ENCODE measurements around the gene PTPN22. TPM values are rescaled to one million over a fixed set of nuclear protein-coding genes. Genes with fewer than 3 reads are reported as not detected.
A peak's percentile ranks its signal among the peaks of the same experiment; 100 is the strongest.

The PTPN22 gene
- total and polyA plus RNA-seq, 9 of the 15 experiments (the other 6 are each of a cell fraction or from before 2014, with no cell fraction given): 0.45 to 4.6 (median 1.1) TPM

- TF ChIP-seq BRF2 (IDR thresholded peaks at IDR 0.05; ENCODE audit: borderline replicate concordance, insufficient read depth, insufficient read length) (no peak), ZNF165 (CRISPR knock-in tag; IDR thresholded peaks at IDR 0.05; ENCODE audit: borderline replicate concordance) (peak; percentile 80; the same call in 1 of the 2 replicates), ZNF3 (CRISPR knock-in tag; IDR thresholded peaks at IDR 0.05) (no peak), BRD9 (IDR thresholded peaks at IDR 0.05; ENCODE audit: low read depth, partially characterized antibody) (peak; percentile 46), PHF21A (IDR thresholded peaks at IDR 0.05; ENCODE audit: borderline replicate concordance, low read depth) (no peak), ZNF696 (CRISPR knock-in tag; conservative IDR thresholded peaks at IDR 0.05) (no peak), HDAC3 (IDR thresholded peaks at IDR 0.05; ENCODE audit: borderline replicate concordance, partially characterized antibody) (no peak), SMAD1 (IDR thresholded peaks at IDR 0.05; ENCODE audit: low read depth, low read length, partially characterized antibody) (no peak), BMI1 (IDR thresholded peaks at IDR 0.05; ENCODE audit: low read length) (no peak), ZNF644 (tag; IDR thresholded peaks at IDR 0.05; ENCODE audit: low read depth) (no peak), ZMIZ1 (IDR thresholded peaks at IDR 0.05; ENCODE audit: low read depth in 2 of 2, low read length in 2 of 2) (0 out of 4 replicates have a peak, but pooled peaks of 1 of the 2 experiments have one; percentile 6), LCOR (CRISPR knock-in tag; IDR thresholded peaks at IDR 0.05) (peak; percentile 79; the same call in 1 of the 2 replicates), HNRNPL (IDR thresholded peaks at IDR 0.05; ENCODE audit: low read depth, low read length) (0 out of 2 replicates have a peak, but pooled peaks have one; percentile 17), POLR2A (conservative IDR thresholded peaks at IDR 0.05) (no peak; the same call in 1 of the 2 replicates), ARNT (IDR thresholded peaks at IDR 0.05) (0 out of 4 replicates have a peak, but pooled peaks of 1 of the 2 experiments have one; percentile 1), NFRKB (IDR thresholded peaks at IDR 0.05; ENCODE audit: low read depth) (0 out of 2 replicates have a peak, but pooled peaks have one; percentile 51), CBFA2T2 (conservative IDR thresholded peaks at IDR 0.05) (no peak), ZNF24 (IDR thresholded peaks at IDR 0.05) (no peak), SMARCC2 (IDR thresholded peaks at IDR 0.05; ENCODE audit: low read depth) (peak; percentile 52; the same call in 1 of the 2 replicates), ZNF12 (CRISPR knock-in tag; IDR thresholded peaks at IDR 0.05) (peak; percentile 69; the same call in 1 of the 2 replicates), MTF1 (CRISPR knock-in tag; IDR thresholded peaks at IDR 0.05; ENCODE audit: borderline replicate concordance) (no peak), ZKSCAN8 (CRISPR knock-in tag; IDR thresholded peaks at IDR 0.05) (no peak), MBD1 (CRISPR knock-in tag; IDR thresholded peaks at IDR 0.05) (no peak), HLTF (IDR thresholded peaks at IDR 0.05) (0 out of 2 replicates have a peak, but pooled peaks have one; percentile 8), HDAC1 (IDR thresholded peaks at IDR 0.05) (0 out of 4 replicates have a peak, but pooled peaks of 1 of the 2 experiments have one; percentile 29)
These were observed 33.9 kb upstream of the PTPN22 start (continued) for GRCh38 chr1:113905435-113905861.

All from K562 (cell line).